Gastrocnemius medialis (tissue), 4 donors: ENCODE results near the gene MMRN2.

Experiments used
- POLR2A ChIP-seq, 2 donors: fragments of 450-650 bp; IDR thresholded peaks; one replicate each; pipeline ENCODE4 v1.6.1; 2017; ENCODE audit warnings: antibody characterized with exemption in 2 of 2, mild to moderate bottlenecking in 2 of 2, moderate library complexity in 2 of 2
- TF ChIP-seq, protein P1 (sequence below), 5 experiments: fragments of 450-650 bp in 3 of 5; fragments of 200-600 bp in 2 of 5; sonication (generic) in 2 of 5; IDR thresholded peaks in 4 of 5; conservative IDR thresholded peaks in 1 of 5; 1 replicate in 4 of 5; 2 replicates in 1 of 5; pipeline ENCODE4 v1.5.1; 2016 to 2019; ENCODE audit warnings: antibody characterized with exemption in 5 of 5, mild to moderate bottlenecking in 3 of 5, moderate library complexity in 3 of 5

DNA sequence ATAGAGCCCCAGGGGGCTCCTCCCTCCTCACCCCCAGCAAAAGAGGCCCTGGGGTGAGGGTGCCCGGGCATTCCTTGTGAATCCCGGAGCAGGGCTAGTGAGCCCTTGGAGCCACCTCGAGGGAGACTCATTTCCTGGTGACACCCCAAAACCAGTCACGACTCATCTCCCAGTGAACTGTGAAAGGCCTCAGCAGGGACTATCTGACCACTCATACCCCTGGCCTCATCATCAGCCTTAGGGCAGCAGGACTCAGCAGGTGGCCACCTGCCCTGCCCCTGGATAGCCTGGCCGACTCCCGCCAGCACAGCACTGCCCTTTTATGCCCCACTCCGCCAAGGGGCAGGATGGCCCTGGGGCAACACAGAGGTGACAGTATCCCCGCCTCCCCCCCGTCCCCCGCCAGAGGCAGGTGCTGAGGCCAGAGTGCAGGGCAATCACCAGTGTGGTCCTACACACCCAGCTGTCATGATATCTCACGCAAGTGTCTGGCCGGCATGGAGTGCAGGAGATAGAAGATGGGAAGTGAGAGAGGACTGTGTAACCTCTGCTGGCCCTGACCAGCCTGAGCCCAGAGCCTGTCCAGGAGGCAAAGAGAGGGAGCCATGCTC lies 4.2 kb upstream of the MMRN2 start:
- TF ChIP-seq POLR2A (IDR thresholded peaks at IDR 0.05) = no peak
- TF ChIP-seq, protein P1, sequence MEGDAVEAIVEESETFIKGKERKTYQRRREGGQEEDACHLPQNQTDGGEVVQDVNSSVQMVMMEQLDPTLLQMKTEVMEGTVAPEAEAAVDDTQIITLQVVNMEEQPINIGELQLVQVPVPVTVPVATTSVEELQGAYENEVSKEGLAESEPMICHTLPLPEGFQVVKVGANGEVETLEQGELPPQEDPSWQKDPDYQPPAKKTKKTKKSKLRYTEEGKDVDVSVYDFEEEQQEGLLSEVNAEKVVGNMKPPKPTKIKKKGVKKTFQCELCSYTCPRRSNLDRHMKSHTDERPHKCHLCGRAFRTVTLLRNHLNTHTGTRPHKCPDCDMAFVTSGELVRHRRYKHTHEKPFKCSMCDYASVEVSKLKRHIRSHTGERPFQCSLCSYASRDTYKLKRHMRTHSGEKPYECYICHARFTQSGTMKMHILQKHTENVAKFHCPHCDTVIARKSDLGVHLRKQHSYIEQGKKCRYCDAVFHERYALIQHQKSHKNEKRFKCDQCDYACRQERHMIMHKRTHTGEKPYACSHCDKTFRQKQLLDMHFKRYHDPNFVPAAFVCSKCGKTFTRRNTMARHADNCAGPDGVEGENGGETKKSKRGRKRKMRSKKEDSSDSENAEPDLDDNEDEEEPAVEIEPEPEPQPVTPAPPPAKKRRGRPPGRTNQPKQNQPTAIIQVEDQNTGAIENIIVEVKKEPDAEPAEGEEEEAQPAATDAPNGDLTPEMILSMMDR (IDR thresholded peaks at IDR 0.05 in 4 of 5, conservative IDR thresholded peaks at IDR 0.05 in 1 of 5) = no peak
